K562 (cell line): ENCODE data around the gene NRP1.

Source experiments
- CBFA2T3 ChIP-seq: fragments of 450-650 bp; IDR thresholded peaks from 2 replicates; pipeline ENCODE4 v1.6.1; 2017
- CBX2 ChIP-seq: fragments of 200-600 bp; sonication (generic); IDR thresholded peaks from one replicate; pipeline ENCODE4 v1.6.1; 2012; ENCODE audit warnings: mild to moderate bottlenecking, low read length, inconsistent platforms; ENCODE audit not compliant: insufficient read depth, poor library complexity, severe bottlenecking
- FOXA1 ChIP-seq: fragments of 450-650 bp; IDR thresholded peaks from 2 replicates; pipeline ENCODE4 v1.6.1; 2016; ENCODE audit warnings: mild to moderate bottlenecking, borderline replicate concordance
- HMGXB4 ChIP-seq: sonication (generic); formaldehyde crosslinking; IDR thresholded peaks from 2 replicates; pipeline ENCODE4 v1.8.1; 2023; ENCODE audit warnings: mild to moderate bottlenecking, missing genetic modification reagents
- MCM7 ChIP-seq, 2 experiments: fragments of 450-650 bp; IDR thresholded peaks; 2 replicates each; pipeline ENCODE4 v1.6.1; 2016 to 2018
- POLR2A ChIP-seq: fragments of 450-650 bp; conservative IDR thresholded peaks from 2 replicates; pipeline ENCODE4 v1.6.1; 2016

- no peak for TF ChIP-seq FOXA1
- TF ChIP-seq CBX2, result no peak
- TF ChIP-seq POLR2A, result no peak
- no peak for TF ChIP-seq HMGXB4 (CRISPR knock-in tag)
- no peak for TF ChIP-seq CBFA2T3
- no peak for TF ChIP-seq MCM7 (IDR thresholded peaks at IDR 0.05)
Observed at GRCh38 chr10:33189363-33189762, 145.1 kb downstream of the NRP1 start.
